DND-41 (cell line): Measurements from ENCODE around the gene CYP26C1.
"Not testable (repeated sequence)": the region's sequence is repeated elsewhere in the genome, so short reads cannot be mapped to it uniquely, and the experiment has no call there.

Experiments
- ATAC-seq: fragments of 200-7000 bp; cut with Tn5 transposase; 3 replicates; pipeline ENCODE4 v1.9.1; 2021; ENCODE audit warnings: low read depth; ENCODE audit not compliant: insufficient read depth
- DNase-seq: peaks from one replicate; pipeline ENCODE4 v3.0.0-alpha.2; 2020
- H2AFZ ChIP-seq: 2 replicates; pipeline ENCODE4 v1.6.0; 2012; ENCODE audit warnings: low read depth, low read length
- H3K27ac ChIP-seq: 2 replicates; pipeline ENCODE4 v1.5.1; 2012; ENCODE audit warnings: low read length, inconsistent platforms
- H3K27me3 ChIP-seq: fragments of 200-600 bp; sonication (generic); 2 replicates; pipeline ENCODE4 v1.6.0; 2012; ENCODE audit warnings: low read length, mild to moderate bottlenecking, inconsistent platforms; ENCODE audit not compliant: insufficient read depth, poor library complexity
- H3K36me3 ChIP-seq: 2 replicates; pipeline ENCODE4 v1.5.1; 2012; ENCODE audit warnings: low read length, inconsistent platforms; ENCODE audit not compliant: insufficient read depth
- H3K4me1 ChIP-seq: 2 replicates; pipeline ENCODE4 v1.5.1; 2012; ENCODE audit warnings: mild to moderate bottlenecking, low read length; ENCODE audit not compliant: insufficient read depth
- H3K4me2 ChIP-seq: 2 replicates; pipeline ENCODE4 v1.6.0; 2012; ENCODE audit warnings: mild to moderate bottlenecking, moderate library complexity, low read length, inconsistent platforms; ENCODE audit not compliant: insufficient read depth
- H3K4me3 ChIP-seq, 2 experiments: fragments of 200-600 bp in 1 of 2; shearing (Covaris generic) in 1 of 2; 2 replicates each; pipeline ENCODE4 v1.5.1; 2012 to 2016; ENCODE audit warnings: inconsistent platforms in 2 of 2, low read length in 2 of 2, mild to moderate bottlenecking in 2 of 2, low read depth in 1 of 2, moderate library complexity in 1 of 2
- H3K79me2 ChIP-seq: 2 replicates; pipeline ENCODE4 v1.6.0; 2012; ENCODE audit warnings: low read length, inconsistent platforms; ENCODE audit not compliant: insufficient read depth
- H3K9ac ChIP-seq: 2 replicates; pipeline ENCODE4 v1.6.0; 2012; ENCODE audit warnings: low read depth, mild to moderate bottlenecking, inconsistent platforms, low read length, moderate library complexity
- H3K9me3 ChIP-seq: 2 replicates; pipeline ENCODE4 v1.5.1; 2012; ENCODE audit warnings: low read length, moderate library complexity, mild to moderate bottlenecking, inconsistent platforms; ENCODE audit not compliant: insufficient read depth, severe bottlenecking
- H4K20me1 ChIP-seq: 2 replicates; pipeline ENCODE4 v1.6.0; 2012; ENCODE audit warnings: low read length; ENCODE audit not compliant: insufficient read depth
- CTCF ChIP-seq: IDR thresholded peaks from 2 replicates; pipeline ENCODE4 v1.5.1; 2012; ENCODE audit warnings: borderline replicate concordance, low read length, moderate library complexity, mild to moderate bottlenecking; ENCODE audit not compliant: poor library complexity, severe bottlenecking; ENCODE audit errors: extremely low read depth
- EZH2 ChIP-seq: IDR thresholded peaks from 3 replicates; pipeline ENCODE4 v1.6.1; 2012; ENCODE audit warnings: borderline replicate concordance, low read depth, mild to moderate bottlenecking, moderate library complexity, low read length, inconsistent platforms; ENCODE audit not compliant: severe bottlenecking

Gene CYP26C1

GRCh38 chr10:93098816-93099215 is 38.2 kb downstream of the CYP26C1 start:
- H3K36me3 ChIP-seq, result no peaks in the 10 kb centered on the region
- no peak for ATAC-seq

GRCh38 chr10:93099670-93100069 is 39.1 kb downstream of the CYP26C1 start:
- Histone ChIP-seq H2AFZ (no peak overlapping the region), H3K9me3 (peaks cover 4% of the 10 kb centered on the region), H3K79me2 (no peaks in the 10 kb centered on the region), H3K27ac (no peak overlapping the region), H3K9ac (no peak overlapping the region), H3K4me3 (no peak overlapping the region), H3K4me2 (no peak overlapping the region), H4K20me1 (no peaks in the 10 kb centered on the region), H3K27me3 (no peaks in the 10 kb centered on the region), H3K36me3 (no peaks in the 10 kb centered on the region), H3K4me1 (no peaks in the 10 kb centered on the region)
- ATAC-seq, result no peak
- DNase-seq, result no peak
- TF ChIP-seq CTCF (no peak), EZH2 (no peak)

More at GRCh38 chr10:93098816-93099215, 38.2 kb downstream of the CYP26C1 start:
- H4K20me1 ChIP-seq, result no peaks in the 10 kb centered on the region
- no peak overlapping the region for H3K27ac ChIP-seq
- H3K9ac ChIP-seq, result no peak overlapping the region
- H3K4me2 ChIP-seq, result no peak overlapping the region
- H3K4me1 ChIP-seq, result no peaks in the 10 kb centered on the region
- no peak for DNase-seq
- no peak overlapping the region for H3K4me3 ChIP-seq
- H3K9me3 ChIP-seq, result peaks cover 2% of the 10 kb centered on the region
- H3K27me3 ChIP-seq, result no peaks in the 10 kb centered on the region
- no peak overlapping the region for H2AFZ ChIP-seq
- no peaks in the 10 kb centered on the region for H3K79me2 ChIP-seq
- no peak for TF ChIP-seq EZH2
- TF ChIP-seq CTCF, result no peak

GRCh38 chr10:93101148-93101547 is 40.5 kb downstream of the CYP26C1 start:
- not testable (repeated sequence) for H3K4me3 ChIP-seq, DNase-seq, H3K27ac ChIP-seq, H2AFZ ChIP-seq, H4K20me1 ChIP-seq, H3K9ac ChIP-seq, H3K4me1 ChIP-seq, H3K36me3 ChIP-seq, H3K79me2 ChIP-seq, H3K9me3 ChIP-seq, H3K27me3 ChIP-seq, H3K4me2 ChIP-seq, ATAC-seq

GRCh38 chr10:93103953-93104352 is 43.4 kb downstream of the CYP26C1 start:
- Histone ChIP-seq H3K4me2 (no peak overlapping the region), H3K79me2 (no peaks in the 10 kb centered on the region), H3K27ac (no peak overlapping the region), H3K9me3 (peaks cover 4% of the 10 kb centered on the region), H3K4me3 (no peak overlapping the region), H3K27me3 (no peaks in the 10 kb centered on the region), H3K4me1 (no peaks in the 10 kb centered on the region), H3K36me3 (no peaks in the 10 kb centered on the region), H2AFZ (no peak overlapping the region), H4K20me1 (no peaks in the 10 kb centered on the region), H3K9ac (no peak overlapping the region)
- no peak for TF ChIP-seq EZH2
- TF ChIP-seq CTCF, result no peak
- ATAC-seq (no peak), DNase-seq (no peak)
